Measurements from ENCODE around the gene SH3BP5L.

SH3BP5L gene

GRCh38 chr1:248825909-248826760 is at the start of gene SH3BP5L:
SH3BP5L (minus strand) TSS chr1:248825915; CDS start chr1:248824935, 980 bp downstream.
- DNase-seq (ENCODE audit: low read depth in 2 of 2), result peak; percentile 78 to 89

- peak; percentile 68 to 75 for DNase-seq (ENCODE audit: low read depth in 2 of 2)
These were observed 48.3 kb upstream of the SH3BP5L start for GRCh38 chr1:248873993-248874533.

GRCh38 chr1:248873409-248873992 is 47.8 kb upstream of the SH3BP5L start:
- DNase-seq (ENCODE audit: low read depth in 2 of 2), result peak; percentile 84 to 86

GRCh38 chr1:248872752-248873408 is 47.2 kb upstream of the SH3BP5L start:
- DNase-seq (ENCODE audit: low read depth in 2 of 2), result no peak

- DNase-seq (ENCODE audit: low read depth in 2 of 2), result no peak
These were observed 46.2 kb upstream of the SH3BP5L start for GRCh38 chr1:248871837-248872401.

GRCh38 chr1:248862998-248863881 is 37.5 kb upstream of the SH3BP5L start:
- DNase-seq (ENCODE audit: low read depth in 2 of 2), result peak; percentile 51 to 58

- DNase-seq (ENCODE audit: low read depth in 2 of 2), result no peak
These were observed 36.9 kb upstream of the SH3BP5L start for GRCh38 chr1:248862695-248862997.

GRCh38 chr1:248861616-248862015 is 35.9 kb upstream of the SH3BP5L start:
- no peak for DNase-seq (ENCODE audit: low read depth in 2 of 2)

- no peak for DNase-seq (ENCODE audit: low read depth in 2 of 2)
These were observed 34.3 kb upstream of the SH3BP5L start for GRCh38 chr1:248860007-248860406.

GRCh38 chr1:248858891-248859889 is 33.5 kb upstream of the SH3BP5L start, which contains the start of gene ZNF692:
ZNF692 (minus strand) TSS chr1:248859085; CDS start chr1:248858309, 776 bp downstream.
- DNase-seq (ENCODE audit: low read depth in 2 of 2), result peak; percentile 96

- DNase-seq (ENCODE audit: low read depth in 2 of 2), result peak in 1 of 2 donors; percentile 24
These were observed 32.6 kb upstream of the SH3BP5L start for GRCh38 chr1:248858096-248858890.

- no peak for DNase-seq (ENCODE audit: low read depth in 2 of 2)
These were observed 32.0 kb upstream of the SH3BP5L start for GRCh38 chr1:248857749-248858095.

- no peak for DNase-seq (ENCODE audit: low read depth in 2 of 2)
These were observed 31.5 kb upstream of the SH3BP5L start for GRCh38 chr1:248857201-248857600.

- no peak for DNase-seq (ENCODE audit: low read depth in 2 of 2)
These were observed 30.5 kb upstream of the SH3BP5L start for GRCh38 chr1:248856176-248856575.

- DNase-seq (ENCODE audit: low read depth in 2 of 2), result no peak
These were observed 29.9 kb upstream of the SH3BP5L start for GRCh38 chr1:248855580-248855979.

- peak; percentile 26 to 27 for DNase-seq (ENCODE audit: low read depth in 2 of 2)
These were observed 28.1 kb upstream of the SH3BP5L start for GRCh38 chr1:248853663-248854375.

GRCh38 chr1:248852481-248853405 is 27.0 kb upstream of the SH3BP5L start:
- no peak for DNase-seq (ENCODE audit: low read depth in 2 of 2)

Data from stimulated activated CD8-positive, alpha-beta memory T cell treated with anti-CD3 and anti-CD28 coated beads, Interleukin-15, amount 100 ng/mL, for 4 hours (primary cell).